Vagina (tissue), 2 donors: ENCODE results near the gene SYT12. TPM values are rescaled to one million over a fixed set of nuclear protein-coding genes. Genes with fewer than 3 reads are reported as not detected.
"Not testable (repeated sequence)": the region's sequence is repeated elsewhere in the genome, so short reads cannot be mapped to it uniquely, and the experiment has no call there.

Experiments used
- DNase-seq, 2 donors: peaks; one replicate each; pipeline ENCODE4 v3.0.0-alpha.2; 2017; ENCODE audit errors: extremely low spot score in 2 of 2
- H3K27ac ChIP-seq: fragments of 200-600 bp; sonication (generic); one replicate; pipeline ENCODE4 v1.5.1; 2019
- H3K27me3 ChIP-seq: fragments of 200-600 bp; sonication (generic); one replicate; pipeline ENCODE4 v1.5.1; 2019
- H3K36me3 ChIP-seq, 2 donors: fragments of 200-600 bp; sonication (generic); one replicate each; pipeline ENCODE4 v1.5.1; 2017 to 2019
- H3K4me1 ChIP-seq: fragments of 200-600 bp; sonication (generic); one replicate; pipeline ENCODE4 v1.5.1; 2019
- H3K4me3 ChIP-seq, 2 donors: fragments of 200-600 bp; sonication (generic); 1 replicate in 1 of 2; 2 replicates in 1 of 2; pipeline ENCODE4 v1.5.1; 2016 to 2019
- H3K9me3 ChIP-seq: fragments of 200-600 bp; sonication (generic); one replicate; pipeline ENCODE4 v1.5.1; 2019
- POLR2A ChIP-seq, 2 donors: fragments of 450-650 bp; IDR thresholded peaks; one replicate each; pipeline ENCODE4 v1.6.1; 2017; ENCODE audit warnings: antibody characterized with exemption in 2 of 2, mild to moderate bottlenecking in 2 of 2, moderate library complexity in 2 of 2
- POLR2AphosphoS5 ChIP-seq, 2 donors: sonication (generic); formaldehyde crosslinking; IDR thresholded peaks; one replicate each; pipeline ENCODE4 v1.9.0; 2017; ENCODE audit warnings: antibody characterized with exemption in 2 of 2, mild to moderate bottlenecking in 2 of 2, low read depth in 1 of 2; ENCODE audit not compliant: insufficient read depth in 1 of 2
- intact Hi-C: fragments of 100-400 bp; cut with DNase I; formaldehyde crosslinking; loops from one replicate; pipeline ENCODE4 v1.15.1; 2023
- total RNA-seq: library from RNA; depleted of rRNA; stranded (reverse); fragments of >200 nt; gene quantifications from one replicate; pipeline ENCODE4 v1.2.3, GENCODE V29; 2016
- TF ChIP-seq, protein P1 (sequence below), 3 experiments: fragments of 450-650 bp in 2 of 3; fragments of 200-600 bp in 1 of 3; sonication (generic) in 1 of 3; IDR thresholded peaks; one replicate each; pipeline ENCODE4 v1.5.1; 2017 to 2019; ENCODE audit warnings: antibody characterized with exemption in 3 of 3, mild to moderate bottlenecking in 2 of 3, moderate library complexity in 2 of 3

SYT12 gene
- total RNA-seq, 1 donor from 2014 or later = 0.49 TPM

GRCh38 chr11:66987924-66988637 lies 34.9 kb upstream of the SYT12 start:
- DNase-seq = no peak

DNA sequence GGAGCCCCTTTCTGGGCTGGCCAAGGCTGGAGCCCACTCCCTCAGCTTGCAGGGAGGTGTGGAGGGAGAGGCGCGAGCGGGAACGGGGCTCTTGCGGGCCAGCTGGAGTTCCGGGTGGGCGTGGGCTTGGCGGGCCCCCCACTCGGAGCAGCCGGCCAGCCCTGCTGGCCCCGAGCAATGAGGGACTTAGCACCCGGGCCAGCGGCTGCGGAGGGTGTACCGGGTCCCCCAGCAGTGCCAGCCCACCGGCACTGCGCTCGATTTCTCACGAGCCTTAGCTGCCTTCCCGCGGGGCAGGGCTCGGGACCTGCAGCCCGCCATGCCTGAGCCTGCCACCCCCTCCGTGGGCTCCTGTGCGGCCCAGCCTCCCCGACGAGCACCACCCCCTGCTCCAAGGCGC lies 34.2 kb upstream of the SYT12 start:
- H3K27me3 ChIP-seq, intact Hi-C loops, H3K36me3 ChIP-seq, H3K27ac ChIP-seq, H3K4me3 ChIP-seq, H3K4me1 ChIP-seq, DNase-seq, H3K9me3 ChIP-seq: not testable (repeated sequence)

More at GRCh38 chr11:66987924-66988637, 34.9 kb upstream of the SYT12 start:
- H3K4me1 ChIP-seq = peaks cover 9% of the 10 kb centered on the region
- H3K27me3 ChIP-seq = no peaks in the 10 kb centered on the region
- no peaks in the 10 kb centered on the region for H3K9me3 ChIP-seq
- H3K27ac ChIP-seq = no peak overlapping the region
- TF ChIP-seq, protein P1, sequence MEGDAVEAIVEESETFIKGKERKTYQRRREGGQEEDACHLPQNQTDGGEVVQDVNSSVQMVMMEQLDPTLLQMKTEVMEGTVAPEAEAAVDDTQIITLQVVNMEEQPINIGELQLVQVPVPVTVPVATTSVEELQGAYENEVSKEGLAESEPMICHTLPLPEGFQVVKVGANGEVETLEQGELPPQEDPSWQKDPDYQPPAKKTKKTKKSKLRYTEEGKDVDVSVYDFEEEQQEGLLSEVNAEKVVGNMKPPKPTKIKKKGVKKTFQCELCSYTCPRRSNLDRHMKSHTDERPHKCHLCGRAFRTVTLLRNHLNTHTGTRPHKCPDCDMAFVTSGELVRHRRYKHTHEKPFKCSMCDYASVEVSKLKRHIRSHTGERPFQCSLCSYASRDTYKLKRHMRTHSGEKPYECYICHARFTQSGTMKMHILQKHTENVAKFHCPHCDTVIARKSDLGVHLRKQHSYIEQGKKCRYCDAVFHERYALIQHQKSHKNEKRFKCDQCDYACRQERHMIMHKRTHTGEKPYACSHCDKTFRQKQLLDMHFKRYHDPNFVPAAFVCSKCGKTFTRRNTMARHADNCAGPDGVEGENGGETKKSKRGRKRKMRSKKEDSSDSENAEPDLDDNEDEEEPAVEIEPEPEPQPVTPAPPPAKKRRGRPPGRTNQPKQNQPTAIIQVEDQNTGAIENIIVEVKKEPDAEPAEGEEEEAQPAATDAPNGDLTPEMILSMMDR (IDR thresholded peaks at IDR 0.05) = no peak
- TF ChIP-seq POLR2A (IDR thresholded peaks at IDR 0.05) (no peak), POLR2AphosphoS5 (IDR thresholded peaks at IDR 0.05; ENCODE audit: insufficient read depth in 1 of 2, low read depth in 1 of 2) (no peak)
- H3K4me3 ChIP-seq = no peak overlapping the region
- intact Hi-C loops = no loop called here
- H3K36me3 ChIP-seq = no peaks in the 10 kb centered on the region

DNA sequence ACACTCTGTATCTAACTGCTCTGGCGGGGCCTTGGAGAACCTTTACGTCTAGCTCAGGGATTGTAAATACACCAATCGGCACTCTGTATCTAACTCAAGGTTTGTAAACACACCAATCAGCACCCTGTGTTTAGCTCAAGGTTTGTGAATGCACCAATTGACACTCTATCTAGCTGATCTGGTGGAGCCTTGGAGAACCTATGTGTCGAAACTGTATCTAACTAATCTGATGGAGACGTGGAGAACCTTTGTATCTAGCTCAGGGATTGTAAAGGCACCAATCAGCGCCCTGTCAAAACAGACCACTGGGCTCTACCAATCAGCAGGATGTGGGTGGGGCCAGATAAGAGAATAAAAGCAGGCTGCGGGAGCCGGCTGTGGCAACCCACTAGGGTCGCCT lies 33.6 kb upstream of the SYT12 start:
- DNase-seq, H3K4me3 ChIP-seq, H3K27me3 ChIP-seq, H3K9me3 ChIP-seq, intact Hi-C loops, H3K4me1 ChIP-seq, H3K36me3 ChIP-seq, H3K27ac ChIP-seq: not testable (repeated sequence)

- Histone ChIP-seq H3K9me3 (no peaks in the 10 kb centered on the region), H3K36me3 (no peaks in the 10 kb centered on the region), H3K4me3 (no peak overlapping the region), H3K27me3 (no peaks in the 10 kb centered on the region), H3K4me1 (no peaks in the 10 kb centered on the region), H3K27ac (no peak overlapping the region)
- intact Hi-C loops = no loop called here
- no peak for DNase-seq
- TF ChIP-seq, protein P1 (IDR thresholded peaks at IDR 0.05) = no peak
- no peak for TF ChIP-seq POLR2AphosphoS5 (IDR thresholded peaks at IDR 0.05; ENCODE audit: insufficient read depth in 1 of 2, low read depth in 1 of 2)
- TF ChIP-seq POLR2A (IDR thresholded peaks at IDR 0.05) = no peak
These were observed 30.9 kb upstream of the SYT12 start for GRCh38 chr11:66992041-66992440.

DNA sequence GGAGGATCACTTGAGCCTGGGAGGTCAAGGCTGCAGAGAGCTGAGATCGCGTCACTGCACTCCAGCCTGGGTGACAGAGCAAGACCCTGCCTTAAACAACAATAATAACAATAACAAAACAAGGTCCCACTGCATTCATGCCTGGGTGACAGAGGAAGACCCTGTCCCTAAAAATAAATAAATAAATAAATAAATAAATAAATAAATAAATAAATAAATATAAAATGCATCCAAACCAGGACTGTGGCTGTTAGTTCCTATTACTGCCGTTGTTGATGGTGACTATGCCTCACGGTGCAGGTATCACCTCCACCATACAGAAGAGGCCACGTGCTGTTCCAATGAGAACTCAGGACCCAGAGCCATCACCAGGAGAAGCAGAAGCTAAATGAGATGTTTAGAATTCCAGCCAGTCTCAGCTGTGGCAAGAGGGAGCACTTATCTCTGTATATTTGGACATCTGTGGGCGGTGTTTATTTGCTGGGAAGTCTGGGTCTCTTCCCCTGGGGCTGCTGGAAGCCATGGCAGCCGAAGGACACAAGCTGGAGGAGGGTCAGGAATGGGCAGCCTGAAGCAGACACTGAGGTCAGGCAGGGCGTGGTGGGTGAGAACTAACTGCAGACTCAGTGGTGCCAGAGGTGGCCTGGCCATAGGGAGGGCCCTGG lies 26.2 kb upstream of the SYT12 start:
- TF ChIP-seq, protein P1 (IDR thresholded peaks at IDR 0.05) = no peak
- no peak for TF ChIP-seq POLR2A (IDR thresholded peaks at IDR 0.05)
- TF ChIP-seq POLR2AphosphoS5 (IDR thresholded peaks at IDR 0.05; ENCODE audit: insufficient read depth in 1 of 2, low read depth in 1 of 2) = no peak
- Histone ChIP-seq H3K27ac (no peak overlapping the region), H3K9me3 (no peaks in the 10 kb centered on the region), H3K4me3 (no peak overlapping the region), H3K27me3 (no peaks in the 10 kb centered on the region), H3K4me1 (no peaks in the 10 kb centered on the region), H3K36me3 (no peaks in the 10 kb centered on the region)
- intact Hi-C loops = no loop called here
- no peak for DNase-seq

DNA sequence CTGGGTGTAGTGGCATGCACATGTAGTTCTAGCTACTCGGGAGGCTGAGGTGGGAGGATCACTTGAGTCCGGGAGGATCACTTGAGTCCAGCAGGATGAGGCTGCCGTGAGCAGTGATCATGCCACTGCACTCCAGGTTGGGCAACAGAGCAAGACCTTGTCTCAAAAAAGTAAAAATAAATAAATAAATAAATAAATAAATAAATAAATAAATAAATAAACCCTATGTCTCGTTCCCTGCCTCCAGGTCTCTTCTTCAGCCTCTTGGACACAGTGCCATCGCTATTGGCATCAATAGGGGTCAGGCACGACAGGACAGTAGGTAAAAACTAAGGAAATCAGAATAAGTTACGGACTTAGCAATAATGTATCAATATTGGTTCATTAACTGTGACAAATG lies 23.4 kb upstream of the SYT12 start:
- no peak overlapping the region for H3K27ac ChIP-seq
- TF ChIP-seq POLR2AphosphoS5 (IDR thresholded peaks at IDR 0.05; ENCODE audit: insufficient read depth in 1 of 2, low read depth in 1 of 2) (no peak), POLR2A (IDR thresholded peaks at IDR 0.05) (no peak)
- TF ChIP-seq, protein P1 (IDR thresholded peaks at IDR 0.05) = no peak
- H3K4me1 ChIP-seq = no peaks in the 10 kb centered on the region
- no peak overlapping the region for H3K4me3 ChIP-seq
- H3K27me3 ChIP-seq = no peaks in the 10 kb centered on the region
- intact Hi-C loops = no loop called here
- no peaks in the 10 kb centered on the region for H3K9me3 ChIP-seq
- DNase-seq = no peak
- no peaks in the 10 kb centered on the region for H3K36me3 ChIP-seq
